SK-N-MC (cell line): ENCODE data around the gene PIK3CD.

Source experiments
- EZH2 ChIP-seq: fragments of 200-600 bp; sonication (generic); IDR thresholded peaks from one replicate; pipeline ENCODE4 v1.6.1; 2017; ENCODE audit warnings: antibody characterized with exemption
- FOXP2 ChIP-seq: optimal IDR thresholded peaks from 2 replicates; pipeline ENCODE3; 2011; ENCODE audit warnings: mild to moderate bottlenecking, moderate library complexity; ENCODE audit not compliant: insufficient read depth; ENCODE audit errors: extremely low read length, control extremely low read depth
- POLR2AphosphoS5 ChIP-seq: IDR thresholded peaks from 2 replicates; pipeline ENCODE4 v1.6.1; 2012; ENCODE audit warnings: mild to moderate bottlenecking, low read depth, low read length, borderline replicate concordance

GRCh38 chr1:9755441-9755995 lies 104.0 kb downstream of the PIK3CD start:
- TF ChIP-seq EZH2: no peak
- TF ChIP-seq POLR2AphosphoS5: no peak
- TF ChIP-seq FOXP2: no peak
